Hippocampal formation (tissue), 2 donors: Measurements from ENCODE around the gene LCN9.
"Not testable (repeated sequence)": the region's sequence is repeated elsewhere in the genome, so short reads cannot be mapped to it uniquely, and the experiment has no call there.

Source experiments
- DNase-seq, 2 donors: peaks; one replicate each; lab custom pipeline; 2025; lab: John Stamatoyannopoulos, UW

LCN9 gene, protein sequence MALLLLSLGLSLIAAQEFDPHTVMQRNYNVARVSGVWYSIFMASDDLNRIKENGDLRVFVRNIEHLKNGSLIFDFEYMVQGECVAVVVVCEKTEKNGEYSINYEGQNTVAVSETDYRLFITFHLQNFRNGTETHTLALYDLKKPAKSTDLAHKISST

DNA sequence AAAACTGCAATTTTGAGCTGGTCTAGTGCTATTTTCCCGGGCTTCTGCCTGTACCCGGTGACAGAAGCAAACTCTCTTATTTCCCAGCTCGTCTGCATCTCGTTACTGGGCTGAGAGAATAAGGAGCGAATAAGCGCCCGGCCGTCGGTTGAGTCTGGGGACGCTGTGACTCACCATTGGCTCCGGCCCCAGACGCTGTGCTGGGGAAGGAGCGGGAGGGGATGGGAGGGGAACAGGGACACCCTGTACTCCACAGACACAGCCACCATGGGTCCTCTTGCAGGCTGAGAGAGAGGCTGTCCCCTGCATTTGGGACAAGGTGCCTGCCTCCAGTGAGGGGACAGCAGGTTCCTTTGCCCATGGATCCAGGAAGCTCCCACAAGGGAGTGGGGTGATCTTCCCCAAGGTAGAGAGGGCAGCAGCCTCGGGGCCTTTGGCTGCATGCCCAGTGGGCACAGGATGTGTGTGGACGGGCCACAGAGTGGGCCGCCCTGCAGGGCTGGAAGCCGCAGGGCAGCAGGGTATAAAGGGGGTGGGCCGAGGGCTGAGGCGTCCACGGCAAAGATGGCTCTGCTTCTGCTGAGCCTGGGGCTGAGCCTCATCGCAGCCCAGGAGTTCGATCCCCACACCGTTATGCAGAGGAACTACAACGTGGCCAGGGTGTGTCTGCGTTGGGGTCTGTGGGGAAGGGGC lies at the start of gene LCN9:
TSS of gene LCN9 (plus strand) at position 552 of the 693 bp plus-strand sequence. CDS start at position 565, 13 bp downstream.
- peak in 1 of 2 donors; percentile 3 for DNase-seq

DNA sequence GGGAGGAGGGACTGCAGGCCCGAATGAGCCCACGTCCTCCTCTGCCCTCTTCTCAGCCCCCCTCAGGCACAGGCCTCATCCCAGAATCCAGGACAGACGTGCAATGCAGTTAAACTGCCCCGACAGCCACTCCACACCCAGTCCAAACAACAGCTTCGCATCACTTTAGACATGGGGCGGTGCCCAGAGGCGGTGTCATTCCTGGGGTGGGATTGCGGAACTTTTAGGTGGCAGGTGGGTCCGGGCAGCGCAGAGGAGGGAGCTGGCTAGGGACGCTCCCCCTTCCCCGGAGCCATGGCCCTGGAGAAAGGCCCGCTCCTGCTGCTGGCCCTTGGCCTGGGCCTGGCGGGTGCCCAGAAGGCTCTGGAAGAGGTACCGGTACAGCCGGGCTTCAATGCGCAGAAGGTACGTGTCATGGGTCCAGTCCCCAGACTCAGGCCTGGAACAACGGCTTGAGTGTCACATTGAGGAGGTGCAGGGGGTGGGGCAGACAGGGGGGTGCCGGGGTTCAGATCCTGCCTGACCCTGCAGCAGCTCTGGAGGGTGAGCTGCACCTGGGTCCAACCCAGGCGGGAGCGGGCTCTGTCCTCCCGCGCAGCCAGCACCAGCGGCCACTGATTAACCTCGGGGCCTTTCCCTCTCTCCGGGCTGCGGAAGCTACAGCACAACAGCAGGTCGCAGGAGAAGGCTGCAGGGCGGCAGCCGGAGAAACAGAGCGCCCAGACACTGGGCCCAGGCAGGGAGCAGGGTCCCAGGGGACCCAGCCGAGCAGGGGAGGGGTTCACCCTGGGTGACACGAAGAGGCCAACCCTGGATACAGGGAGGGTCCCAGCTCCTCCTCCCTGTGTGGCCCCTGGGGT lies 48.9 kb upstream of the LCN9 start:
- DNase-seq: no peak

DNA sequence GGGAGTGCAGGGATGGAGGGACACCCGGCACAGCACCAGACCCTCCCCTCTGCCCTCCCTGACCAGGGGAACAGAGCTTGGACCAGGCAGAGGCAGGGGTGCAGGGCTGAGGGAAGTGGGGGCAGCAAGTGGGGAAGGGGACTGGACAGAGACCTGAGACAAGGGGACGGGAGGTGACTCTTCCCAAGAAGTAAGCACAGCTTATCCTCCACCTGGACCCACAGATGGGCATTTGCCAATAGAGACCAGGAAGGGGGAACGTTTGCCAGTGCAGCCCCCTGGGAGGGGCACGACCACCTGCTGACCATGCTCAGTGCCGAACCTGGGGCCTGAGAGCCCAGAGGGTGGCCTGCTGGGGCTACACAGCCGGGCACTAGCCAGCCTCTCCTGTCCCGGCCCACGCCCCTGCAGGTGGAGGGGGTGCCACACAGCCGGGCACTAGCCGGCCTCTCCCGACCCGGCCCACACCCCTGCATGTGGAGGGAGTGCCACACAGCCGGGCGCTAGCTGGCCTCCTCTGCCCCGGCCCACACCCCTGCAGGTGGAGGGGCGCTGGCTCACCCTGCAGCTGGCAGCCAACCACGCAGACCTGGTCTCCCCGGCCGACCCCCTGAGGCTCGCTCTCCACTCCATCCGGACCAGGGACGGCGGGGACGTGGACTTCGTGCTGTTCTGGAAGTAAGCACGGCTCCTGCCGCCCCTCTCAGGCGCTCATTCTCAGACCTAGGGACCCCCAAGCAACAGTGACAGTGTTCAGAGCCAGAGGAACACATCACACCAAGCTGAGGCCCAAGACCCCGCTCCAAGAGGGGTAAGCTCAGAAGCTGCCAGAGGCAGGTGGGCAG lies 48.1 kb upstream of the LCN9 start:
- DNase-seq: no peak

DNA sequence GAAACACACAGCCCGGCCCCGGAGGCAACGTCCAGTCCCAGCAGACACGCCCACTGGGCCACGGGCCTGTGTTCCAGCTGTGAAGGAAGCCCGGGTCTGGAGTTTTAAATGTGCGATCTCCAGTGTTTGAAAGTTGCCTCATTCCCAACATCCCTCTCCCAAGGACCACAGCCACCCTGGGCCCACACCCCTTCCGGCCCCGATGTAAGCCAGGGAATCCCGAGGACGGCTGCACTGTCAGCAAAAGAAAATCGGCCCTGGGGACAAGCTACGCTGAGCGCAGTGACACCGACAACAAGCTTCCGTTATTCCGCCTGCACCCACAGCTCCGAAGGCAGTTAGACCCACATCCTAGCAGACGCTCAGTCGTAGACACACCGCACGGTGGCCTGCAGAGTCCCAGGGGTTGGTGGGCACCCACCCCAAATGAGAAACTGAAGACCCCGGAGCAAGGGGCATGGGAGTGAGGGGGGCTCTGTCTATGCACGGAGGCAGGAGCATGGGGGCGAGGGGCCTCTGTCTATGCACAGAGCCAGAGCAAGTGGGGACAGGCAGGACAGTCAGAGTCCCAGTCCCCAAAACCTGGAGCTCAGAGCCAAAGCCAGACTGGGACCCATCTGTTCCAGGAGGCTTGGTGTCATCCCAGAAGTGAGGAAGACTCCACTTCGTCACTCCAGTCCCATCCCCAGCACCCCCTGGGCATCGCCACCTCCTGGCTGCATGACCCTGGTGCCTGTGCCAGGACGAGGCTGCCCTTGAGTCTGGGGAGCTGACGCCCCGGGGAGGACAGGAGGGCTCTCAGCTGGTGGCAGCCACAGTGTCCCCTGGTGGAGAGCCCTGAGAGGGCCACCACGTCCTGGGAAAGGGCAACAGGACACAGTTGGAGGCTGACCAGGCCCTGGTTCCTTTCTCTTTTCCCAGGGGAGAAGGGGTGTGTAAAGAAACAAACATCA lies 47.2 kb upstream of the LCN9 start:
- no peak for DNase-seq

DNA sequence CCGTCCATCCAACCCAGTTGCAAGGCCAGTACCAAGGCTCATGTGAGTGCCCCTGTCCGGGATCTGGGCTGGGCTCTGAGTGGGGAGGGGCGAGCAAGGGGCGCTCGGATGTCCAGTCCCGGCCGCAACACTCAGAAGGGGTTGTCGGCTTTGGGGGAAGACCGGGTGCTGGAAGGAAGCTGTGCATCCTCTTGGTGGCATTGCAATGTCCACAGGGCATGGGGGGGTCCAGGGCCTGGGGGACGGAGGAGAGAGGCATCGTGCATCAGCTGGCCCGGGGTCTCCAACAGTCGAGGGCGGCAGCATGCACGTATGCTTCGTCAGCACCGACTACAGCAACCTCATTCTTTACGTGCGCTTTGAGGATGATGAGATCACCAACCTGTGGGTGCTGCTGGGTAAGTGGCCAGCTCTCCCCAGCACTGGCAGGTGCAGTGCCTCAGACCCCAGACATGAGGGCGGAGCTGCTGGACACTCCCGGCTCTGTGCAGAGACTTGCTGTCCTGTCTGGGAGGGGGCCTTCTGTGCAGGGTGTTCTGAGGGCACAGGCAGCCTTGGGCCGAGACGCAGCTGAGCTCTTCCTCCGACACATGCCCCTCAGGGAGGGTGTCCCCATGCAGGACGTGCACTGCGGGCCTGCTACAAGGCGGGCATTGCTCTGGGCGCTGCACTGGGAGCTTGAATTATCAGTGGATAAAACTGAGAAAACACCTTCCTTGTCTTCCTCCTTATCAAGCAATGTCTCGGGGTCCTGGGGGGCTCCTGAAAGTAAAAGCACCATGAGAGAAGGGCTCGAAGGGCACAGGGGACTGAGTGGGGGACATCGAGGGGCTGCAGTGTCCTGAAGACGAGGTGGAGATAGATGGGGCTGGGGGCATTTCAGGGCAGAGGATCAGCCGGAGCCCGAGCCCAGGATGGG lies 46.2 kb upstream of the LCN9 start:
- DNase-seq: no peak

DNA sequence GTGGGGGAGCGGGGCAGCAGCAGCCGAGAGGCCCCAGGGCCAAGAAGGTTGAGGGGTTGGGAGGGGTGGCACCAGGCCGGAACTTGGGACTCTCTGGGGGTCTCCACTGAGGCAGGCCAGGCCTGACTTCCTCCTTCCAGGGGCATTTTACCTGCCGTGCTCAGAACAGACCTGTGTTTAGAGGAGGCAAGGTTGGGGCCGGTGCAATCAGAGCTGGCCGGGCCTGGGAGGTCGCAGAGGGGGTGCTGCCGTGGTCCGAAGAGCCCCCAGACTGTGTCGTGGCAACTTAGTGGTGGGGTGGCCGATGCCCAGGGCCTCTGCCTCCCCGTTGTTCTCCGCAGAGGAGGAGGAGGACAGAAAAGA lies 45.6 kb upstream of the LCN9 start:
- no peak for DNase-seq

DNA sequence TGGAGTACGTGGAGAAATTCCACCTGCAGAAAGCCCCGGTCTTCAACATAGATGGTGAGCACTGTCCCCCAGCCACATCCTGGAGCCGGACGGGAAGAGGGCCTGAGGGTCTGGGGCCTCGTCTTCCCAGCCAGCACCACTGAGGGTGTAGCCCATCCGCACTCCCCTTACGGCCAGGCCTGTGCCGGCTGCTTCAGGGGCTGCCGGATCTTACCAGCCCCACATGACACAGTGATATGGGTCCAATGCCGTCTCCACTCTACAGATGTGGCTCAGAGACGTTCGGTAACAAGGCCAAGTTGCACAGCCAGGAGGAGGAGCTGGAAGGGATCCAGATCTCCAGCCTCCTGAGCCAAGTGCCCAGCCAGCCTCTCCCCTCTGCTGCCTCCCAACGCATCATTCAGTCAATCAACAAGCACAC lies 45.1 kb upstream of the LCN9 start:
- DNase-seq: no peak

DNA sequence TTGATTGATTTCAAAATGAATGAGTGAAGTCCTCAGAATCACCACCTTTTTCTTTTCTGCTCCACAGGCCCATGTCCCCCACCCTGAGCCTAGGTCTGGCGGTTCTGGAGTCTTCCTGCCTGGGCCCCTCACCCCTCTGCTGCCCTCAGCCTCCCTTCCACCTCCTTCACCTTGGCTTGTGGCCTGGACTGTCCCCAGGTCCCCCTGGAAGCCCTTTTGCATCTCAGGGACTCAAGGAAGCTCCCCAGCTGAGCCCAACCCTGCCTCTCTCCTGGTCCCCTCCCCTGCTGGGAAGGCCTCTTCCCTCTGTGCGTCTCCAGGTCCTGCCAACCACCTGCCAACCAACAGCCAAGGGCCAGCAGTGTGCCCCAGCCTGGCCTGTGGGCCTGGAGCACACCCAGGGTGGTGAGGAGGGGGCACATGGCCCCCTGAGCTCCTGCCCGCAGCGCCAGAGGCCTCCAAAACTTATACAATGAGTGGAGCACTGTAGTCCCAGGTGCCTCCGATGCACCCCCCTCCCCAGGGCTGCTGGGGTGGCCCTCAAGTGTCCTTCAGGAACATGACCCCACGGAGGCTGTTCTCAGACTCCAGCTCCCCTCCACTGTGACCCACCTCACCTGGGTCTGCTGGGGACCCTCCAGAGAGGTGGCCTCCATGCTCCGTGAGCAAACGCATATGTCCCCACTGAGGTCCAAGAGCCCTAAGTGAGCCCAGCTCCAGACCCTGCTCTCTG lies 44.1 kb upstream of the LCN9 start:
- DNase-seq: no peak

DNA sequence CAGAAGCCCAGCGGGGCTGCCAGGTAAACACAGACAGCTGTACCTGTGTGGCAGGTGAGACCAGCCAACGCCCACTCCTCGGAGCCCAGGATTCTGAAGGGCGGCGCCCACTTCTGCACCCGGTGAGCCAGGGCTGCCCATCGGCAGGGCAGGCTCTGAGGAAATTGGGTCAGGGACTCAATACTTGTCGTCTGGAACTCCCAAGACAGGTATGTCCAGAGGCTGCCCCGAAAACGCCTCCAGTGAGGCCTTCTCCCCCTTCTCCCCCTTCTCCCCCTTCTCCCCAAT lies 43.6 kb upstream of the LCN9 start:
- no peak for DNase-seq

DNA sequence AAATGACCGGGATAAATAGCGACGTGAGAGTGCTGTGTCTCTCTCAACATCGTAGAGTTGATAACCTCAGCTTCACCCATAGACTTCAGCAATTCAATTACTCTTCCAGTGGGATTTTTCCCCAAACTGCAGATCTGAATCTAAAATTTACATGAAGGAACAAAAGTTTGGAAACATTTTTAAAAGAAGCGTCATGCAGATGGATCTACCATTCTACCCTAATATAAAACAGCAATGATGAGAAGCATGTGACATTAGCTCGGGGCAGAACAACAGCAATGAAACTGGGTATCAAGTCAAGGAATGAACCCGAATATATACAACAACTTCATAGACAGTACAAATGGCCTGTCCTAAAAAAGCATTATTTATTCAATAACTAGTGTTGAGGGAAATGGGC lies 42.6 kb upstream of the LCN9 start:
- no peak for DNase-seq

DNA sequence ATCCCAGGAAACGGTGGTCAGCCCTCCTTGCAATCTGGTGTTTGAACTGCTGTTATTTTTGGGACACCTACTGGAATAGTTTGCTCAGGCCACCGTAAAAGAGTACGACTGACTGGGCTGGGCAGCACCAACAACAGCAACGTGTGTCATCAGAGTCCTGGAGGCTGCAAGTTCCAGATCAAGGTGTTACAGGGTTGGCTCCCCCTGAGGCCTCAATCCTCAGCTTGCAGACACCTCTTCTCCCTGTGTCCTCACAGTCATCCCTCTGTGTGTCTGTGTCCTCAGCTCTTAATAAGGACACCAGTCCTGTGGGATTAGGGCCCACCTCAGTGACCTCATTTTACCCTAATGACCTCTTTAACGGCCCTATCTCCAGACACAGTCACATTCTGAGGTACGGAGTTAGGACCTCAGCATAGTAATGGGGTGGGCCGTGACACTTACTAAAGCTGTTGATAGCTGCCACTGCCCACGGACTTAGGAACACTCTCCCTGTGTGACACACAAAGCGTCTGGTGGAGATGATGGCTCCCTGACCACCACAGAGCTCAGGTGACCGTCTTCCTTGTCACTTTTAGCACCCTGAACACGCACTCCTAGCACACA lies 40.6 kb upstream of the LCN9 start:
- no peak for DNase-seq

DNA sequence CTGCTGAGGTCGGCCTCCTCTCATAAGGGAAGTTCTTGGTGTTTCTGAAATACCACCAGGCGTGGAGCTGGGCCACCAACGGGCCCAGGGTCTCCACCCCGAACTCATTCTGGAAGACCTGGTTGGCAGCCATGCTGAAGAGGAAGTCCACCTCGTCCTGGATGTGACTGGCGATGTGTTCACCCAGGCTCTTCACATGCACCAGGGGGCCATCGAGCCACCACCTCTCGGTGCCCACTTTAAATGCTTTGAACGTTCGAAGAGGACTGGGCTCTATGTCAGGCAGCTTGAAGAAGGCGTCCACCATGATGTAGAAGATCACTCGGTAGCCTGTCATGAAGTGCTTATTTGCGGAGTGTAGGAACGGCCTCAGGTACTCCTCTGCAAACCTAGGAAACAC lies 38.8 kb upstream of the LCN9 start:
- DNase-seq: no peak

DNA sequence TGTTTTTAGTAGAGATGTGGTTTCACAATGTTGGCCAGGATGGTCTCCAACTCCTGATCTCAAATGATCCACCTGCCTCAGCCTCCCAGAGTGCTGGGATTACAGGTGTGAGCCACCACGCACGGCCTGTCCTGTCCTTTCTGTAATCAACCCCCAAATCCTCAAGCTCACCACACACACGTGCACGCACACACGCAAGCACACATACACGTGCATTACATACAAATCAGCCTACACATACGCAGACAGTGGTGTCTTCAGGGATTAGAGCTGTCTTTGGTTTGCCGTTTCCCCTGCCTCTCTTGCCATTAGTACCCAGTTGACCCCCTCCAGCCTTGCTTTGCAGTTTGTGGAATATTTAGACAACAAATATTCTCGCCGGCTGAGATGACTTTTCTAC lies 30.3 kb upstream of the LCN9 start:
- DNase-seq: no peak

DNA sequence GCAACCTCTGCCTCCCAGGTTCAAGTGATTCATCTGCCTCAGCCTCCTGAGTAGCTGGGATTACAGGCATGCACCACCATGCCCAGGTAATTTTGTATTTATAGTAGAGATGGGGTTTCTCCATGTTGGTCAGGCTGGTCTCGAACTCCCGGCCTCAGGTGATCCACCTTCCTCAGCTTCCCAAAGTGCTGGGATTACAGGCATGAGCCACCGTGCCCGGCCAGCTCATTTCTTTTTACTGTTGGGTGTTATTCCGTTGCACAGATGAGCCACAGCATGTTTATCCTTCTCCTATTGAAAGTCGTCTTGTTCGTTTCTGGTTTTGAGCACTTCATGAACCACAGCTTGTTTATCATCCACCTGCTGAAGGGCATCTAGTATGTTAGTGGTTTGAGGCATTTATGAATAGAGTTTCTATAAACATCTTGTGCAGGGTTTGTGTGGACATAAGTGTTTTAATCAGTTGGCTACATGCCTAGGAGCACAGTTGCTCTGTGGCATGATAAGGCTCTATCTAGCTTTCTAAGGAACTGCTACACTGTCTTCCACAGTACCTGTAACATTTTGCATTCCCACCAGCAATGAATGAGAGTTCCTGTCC lies 26.1 kb upstream of the LCN9 start:
- DNase-seq: not testable (repeated sequence)

DNA sequence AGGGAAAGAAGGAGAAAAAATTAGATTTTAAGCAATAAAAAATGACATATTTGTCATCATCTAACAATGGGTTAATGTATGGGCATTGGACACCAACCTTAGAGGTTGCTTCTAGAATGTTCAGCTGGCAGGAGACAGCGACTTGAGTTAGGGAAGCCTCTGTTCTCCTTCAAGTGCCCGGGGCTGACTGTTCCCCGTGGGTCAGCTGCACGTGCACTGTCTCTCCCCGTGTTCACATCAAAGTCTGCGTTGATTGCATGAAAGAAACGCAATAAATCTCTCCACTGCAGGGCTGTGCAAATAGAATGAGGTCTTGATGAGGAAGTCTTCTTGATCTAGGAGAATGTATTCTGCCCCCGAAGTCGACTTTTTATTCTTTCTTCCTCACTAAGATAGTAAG lies 23.9 kb upstream of the LCN9 start, which contains the start of gene GLT6D1:
TSS of gene GLT6D1 (minus strand) at position 345 of the 400 bp plus-strand sequence. CDS start 353 bp downstream, outside the sequence.
- no peak for DNase-seq

DNA sequence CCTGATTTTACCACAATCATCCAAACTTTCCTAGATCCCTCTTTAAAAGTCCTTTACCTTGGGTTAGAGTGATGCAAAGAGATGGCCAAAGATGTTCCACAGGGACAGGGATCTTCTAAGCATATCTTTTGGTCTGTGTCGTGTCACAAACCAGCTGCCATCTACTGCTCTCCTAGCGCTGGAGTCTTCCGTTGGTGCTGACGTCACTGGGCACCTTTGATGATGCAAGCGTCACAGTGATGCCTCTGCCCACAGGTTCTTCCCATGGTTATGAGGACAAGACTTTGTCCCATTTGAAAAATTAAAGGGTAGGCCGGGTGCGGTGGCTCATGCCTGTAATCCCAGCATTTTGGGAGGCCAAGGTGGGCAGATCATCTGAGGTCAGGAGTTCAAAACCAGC lies 22.1 kb upstream of the LCN9 start:
- DNase-seq: no peak

DNA sequence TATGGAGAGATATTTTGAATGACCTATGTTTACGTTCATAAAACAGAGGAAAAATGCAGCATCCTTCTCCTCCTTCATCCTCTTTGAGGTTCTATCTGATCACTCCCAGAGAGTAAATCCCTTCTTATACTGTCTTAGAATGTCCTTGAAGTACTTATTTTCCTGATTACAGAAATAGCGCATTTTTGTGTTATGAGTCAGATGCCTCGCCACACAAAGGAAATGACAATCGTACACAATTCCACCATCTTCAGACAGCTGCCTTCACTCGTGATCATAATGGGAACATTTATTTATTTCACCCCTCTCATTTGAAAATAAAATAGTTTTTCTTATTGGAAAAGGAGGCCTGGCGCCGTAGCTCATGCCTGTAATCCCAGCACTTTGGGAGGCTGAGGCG lies 21.4 kb upstream of the LCN9 start:
- no peak for DNase-seq

DNA sequence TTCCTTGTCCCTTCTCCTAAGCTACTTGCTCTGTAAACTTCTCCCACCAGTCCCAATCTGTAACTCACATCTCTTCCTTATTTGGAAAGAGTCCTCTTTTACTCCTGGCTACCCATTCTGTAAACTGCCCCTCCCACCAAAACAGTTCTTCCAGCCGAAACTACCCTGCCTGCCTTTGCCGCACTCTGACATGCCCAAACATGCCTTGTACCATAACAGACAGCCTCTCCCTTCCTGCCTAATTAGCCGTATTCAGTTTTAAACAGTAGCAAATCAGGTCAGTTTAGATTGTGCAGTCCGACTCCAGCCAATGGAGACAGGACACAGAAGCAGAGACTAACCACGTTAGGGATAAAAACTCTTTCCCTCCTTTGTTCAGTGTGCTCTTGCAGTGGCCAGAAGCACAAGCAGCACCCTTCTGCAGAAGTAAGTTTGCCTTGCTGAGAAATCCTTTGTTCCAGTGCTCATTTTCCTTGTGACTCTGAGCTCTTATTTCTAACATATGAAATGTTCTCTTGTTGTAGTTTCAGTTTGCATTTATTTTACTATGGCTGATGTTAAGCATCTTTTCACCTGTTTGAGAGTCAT lies 18.4 kb upstream of the LCN9 start:
- no peak for DNase-seq
